ENCODE data around the gene PSG5.
"Not testable (repeated sequence)": the region's sequence is repeated elsewhere in the genome, so short reads cannot be mapped to it uniquely, and the experiment has no call there.

DNA sequence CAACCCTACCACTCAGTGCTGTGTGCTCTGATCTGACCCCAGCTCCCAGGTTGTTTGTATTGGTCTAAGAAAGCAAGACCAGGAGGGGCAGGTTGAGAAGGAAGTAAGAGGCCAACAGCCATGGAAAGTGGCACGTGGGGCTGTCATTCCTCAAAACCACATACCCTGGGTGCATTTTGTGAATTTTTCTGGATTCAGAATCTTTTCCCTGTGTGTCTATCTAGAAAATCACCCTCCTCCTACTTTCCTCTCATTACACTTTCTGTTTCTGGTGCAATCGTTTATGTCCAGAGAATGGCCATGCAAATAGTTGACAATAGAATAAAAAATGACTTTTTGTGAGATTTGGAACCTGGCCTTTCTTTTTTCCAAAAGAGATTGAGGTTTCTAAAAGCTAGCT lies 24.1 kb downstream of the PSG5 start:
- TF ChIP-seq, protein P1, sequence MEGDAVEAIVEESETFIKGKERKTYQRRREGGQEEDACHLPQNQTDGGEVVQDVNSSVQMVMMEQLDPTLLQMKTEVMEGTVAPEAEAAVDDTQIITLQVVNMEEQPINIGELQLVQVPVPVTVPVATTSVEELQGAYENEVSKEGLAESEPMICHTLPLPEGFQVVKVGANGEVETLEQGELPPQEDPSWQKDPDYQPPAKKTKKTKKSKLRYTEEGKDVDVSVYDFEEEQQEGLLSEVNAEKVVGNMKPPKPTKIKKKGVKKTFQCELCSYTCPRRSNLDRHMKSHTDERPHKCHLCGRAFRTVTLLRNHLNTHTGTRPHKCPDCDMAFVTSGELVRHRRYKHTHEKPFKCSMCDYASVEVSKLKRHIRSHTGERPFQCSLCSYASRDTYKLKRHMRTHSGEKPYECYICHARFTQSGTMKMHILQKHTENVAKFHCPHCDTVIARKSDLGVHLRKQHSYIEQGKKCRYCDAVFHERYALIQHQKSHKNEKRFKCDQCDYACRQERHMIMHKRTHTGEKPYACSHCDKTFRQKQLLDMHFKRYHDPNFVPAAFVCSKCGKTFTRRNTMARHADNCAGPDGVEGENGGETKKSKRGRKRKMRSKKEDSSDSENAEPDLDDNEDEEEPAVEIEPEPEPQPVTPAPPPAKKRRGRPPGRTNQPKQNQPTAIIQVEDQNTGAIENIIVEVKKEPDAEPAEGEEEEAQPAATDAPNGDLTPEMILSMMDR (IDR thresholded peaks at IDR 0.05; ENCODE audit: low read depth, low read length, poor library complexity, severe bottlenecking): not testable (repeated sequence)
- not testable (repeated sequence) for TF ChIP-seq EZH2phosphoT487 (IDR thresholded peaks at IDR 0.05; ENCODE audit: borderline replicate concordance, low read length)

All from DOHH2 (cell line).